Mesodermal cell (in vitro differentiated cells): ENCODE measurements around the gene INCENP. TPM values are rescaled to one million over a fixed set of nuclear protein-coding genes. Genes with fewer than 3 reads are reported as not detected.
"Not testable (repeated sequence)": the region's sequence is repeated elsewhere in the genome, so short reads cannot be mapped to it uniquely, and the experiment has no call there.

Experiments
- H3K27ac ChIP-seq: 2 replicates; pipeline ENCODE4 v1.7.0; 2013; ENCODE audit warnings: mild to moderate bottlenecking, low read depth, low read length, moderate library complexity; ENCODE audit not compliant: severe bottlenecking
- H3K36me3 ChIP-seq: 2 replicates; pipeline ENCODE4 v1.7.1; 2013; ENCODE audit warnings: mild to moderate bottlenecking, low read length, moderate library complexity; ENCODE audit not compliant: control insufficient read depth, insufficient read depth
- H3K4me1 ChIP-seq: one replicate; pipeline ENCODE4 v1.7.1; 2013; ENCODE audit warnings: mild to moderate bottlenecking, low read length; ENCODE audit not compliant: insufficient read depth, control insufficient read depth, poor library complexity, severe bottlenecking
- H3K4me3 ChIP-seq: 2 replicates; pipeline ENCODE4 v1.7.0; 2013; ENCODE audit warnings: low read length, control low read depth, mild to moderate bottlenecking; ENCODE audit not compliant: insufficient read depth, poor library complexity, severe bottlenecking; ENCODE audit errors: extremely low read depth
- H3K9me3 ChIP-seq: 2 replicates; pipeline ENCODE4 v1.7.1; 2013; ENCODE audit warnings: mild to moderate bottlenecking, low read length, moderate library complexity; ENCODE audit not compliant: control insufficient read depth
- WGBS, 2 experiments: methylation state at CpG; one replicate each; pipeline ENCODE4 v1.1.5; 2013; ENCODE audit warnings: missing lambda C conversion rate in 2 of 2; ENCODE audit not compliant: insufficient coverage in 2 of 2; 5-methylcytosine and 5-hydroxymethylcytosine counted together
- polyA plus RNA-seq, 2 experiments: library from polyadenylated mRNA; stranded (reverse); fragments of 50-300 nt; gene quantifications; one replicate each; pipeline ENCODE4 v1.2.3, GENCODE V29; 2013

The INCENP gene
- 53.9 TPM for polyA plus RNA-seq (2013, experiment 1 of 2)
- polyA plus RNA-seq (2013, experiment 2 of 2) = 54.1 TPM

DNA sequence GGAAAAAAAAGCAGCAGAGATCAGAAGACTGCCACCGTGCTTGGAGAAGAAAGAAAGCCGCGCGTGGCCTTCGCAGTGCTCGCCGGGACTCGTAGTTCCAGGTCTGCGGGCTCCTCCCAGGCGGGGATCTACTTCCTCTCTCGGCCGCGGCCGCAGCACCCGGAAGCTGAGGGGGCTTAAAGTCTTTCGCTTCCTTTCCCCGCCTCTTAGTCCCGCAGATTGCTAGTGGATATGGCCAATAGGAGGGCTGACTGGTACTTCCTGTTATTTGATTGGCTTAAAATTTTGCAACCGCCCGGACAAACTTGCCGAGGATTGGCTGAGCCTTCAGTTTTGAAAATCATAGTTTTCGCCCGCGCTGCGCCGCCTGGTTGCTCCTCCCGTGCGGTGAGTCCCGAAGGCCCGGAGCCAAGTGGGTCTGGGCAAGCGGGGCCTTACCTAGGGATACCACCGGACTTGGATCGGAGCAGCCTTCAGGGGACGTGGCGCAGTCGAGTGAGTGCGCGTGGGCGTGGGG, at the start of gene INCENP:
Gene INCENP, plus strand, starts transcription at position 343 of the 517 bp plus-strand sequence. CDS start 4,151 bp downstream, outside the sequence.
- 0% methylated on average over 36 to 39 of the region's 39 CpGs for WGBS, 2 experiments
- peaks cover 12% of the 10 kb centered on the region for H3K4me1 ChIP-seq
- H3K9me3 ChIP-seq = no peaks in the 10 kb centered on the region
- peaks cover 26% of the 10 kb centered on the region for H3K36me3 ChIP-seq
- H3K4me3 ChIP-seq = peak within 1 kb of the TSS; percentile 79
- H3K27ac ChIP-seq = peak within 1 kb of the TSS; percentile 69

DNA sequence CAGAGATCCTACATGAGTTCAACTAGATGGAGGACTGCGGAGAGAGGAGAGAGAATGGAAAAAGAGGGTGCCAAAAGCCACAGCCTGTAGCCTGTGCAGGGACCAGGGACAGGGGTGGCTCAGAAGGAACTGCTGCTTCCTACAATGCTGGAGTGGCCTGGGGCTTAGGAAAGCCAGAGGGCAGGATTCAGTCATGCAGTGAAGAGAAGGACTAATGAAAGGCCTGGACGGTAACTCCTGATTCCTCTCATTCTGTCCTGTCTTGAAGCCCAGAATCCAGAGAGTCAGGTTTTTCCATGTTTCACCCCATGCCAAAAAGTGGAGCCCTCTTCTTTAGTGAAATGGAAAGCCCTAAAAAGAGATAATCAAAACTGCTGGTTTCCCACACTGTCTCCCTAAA, 48.4 kb upstream of the INCENP start:
- 94% methylated on average over 2 of the region's 2 CpGs for WGBS, 2 experiments
- no peaks in the 10 kb centered on the region for H3K4me1 ChIP-seq
- no peaks in the 10 kb centered on the region for H3K36me3 ChIP-seq
- no peak overlapping the region for H3K27ac ChIP-seq
- no peaks in the 10 kb centered on the region for H3K9me3 ChIP-seq
- no peak overlapping the region for H3K4me3 ChIP-seq

DNA sequence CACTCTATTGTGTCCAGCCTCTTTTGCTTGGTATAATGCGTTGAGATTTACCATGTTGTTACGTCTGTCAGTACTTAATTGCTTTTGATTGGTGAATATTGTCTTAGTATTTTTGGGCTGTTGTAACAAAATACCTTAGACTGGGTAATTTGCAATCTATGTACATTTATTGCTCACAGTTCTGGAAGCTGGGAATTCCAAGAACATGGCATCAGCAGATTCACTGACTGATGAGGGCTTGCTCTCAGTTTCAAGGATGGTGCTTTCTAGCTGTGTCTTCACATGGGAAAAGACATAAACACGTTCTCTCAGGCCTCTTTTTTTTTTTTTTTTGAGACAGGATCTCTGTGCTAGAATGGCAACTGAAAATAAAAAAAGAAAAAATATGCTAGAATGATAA, 46.7 kb upstream of the INCENP start:
- 91 to 100% methylated on average over 1 to 3 of the region's 3 CpGs for WGBS, 2 experiments
- Histone ChIP-seq H3K36me3 (no peaks in the 10 kb centered on the region), H3K9me3 (no peaks in the 10 kb centered on the region), H3K4me1 (no peaks in the 10 kb centered on the region), H3K4me3 (no peak overlapping the region), H3K27ac (no peak overlapping the region)

DNA sequence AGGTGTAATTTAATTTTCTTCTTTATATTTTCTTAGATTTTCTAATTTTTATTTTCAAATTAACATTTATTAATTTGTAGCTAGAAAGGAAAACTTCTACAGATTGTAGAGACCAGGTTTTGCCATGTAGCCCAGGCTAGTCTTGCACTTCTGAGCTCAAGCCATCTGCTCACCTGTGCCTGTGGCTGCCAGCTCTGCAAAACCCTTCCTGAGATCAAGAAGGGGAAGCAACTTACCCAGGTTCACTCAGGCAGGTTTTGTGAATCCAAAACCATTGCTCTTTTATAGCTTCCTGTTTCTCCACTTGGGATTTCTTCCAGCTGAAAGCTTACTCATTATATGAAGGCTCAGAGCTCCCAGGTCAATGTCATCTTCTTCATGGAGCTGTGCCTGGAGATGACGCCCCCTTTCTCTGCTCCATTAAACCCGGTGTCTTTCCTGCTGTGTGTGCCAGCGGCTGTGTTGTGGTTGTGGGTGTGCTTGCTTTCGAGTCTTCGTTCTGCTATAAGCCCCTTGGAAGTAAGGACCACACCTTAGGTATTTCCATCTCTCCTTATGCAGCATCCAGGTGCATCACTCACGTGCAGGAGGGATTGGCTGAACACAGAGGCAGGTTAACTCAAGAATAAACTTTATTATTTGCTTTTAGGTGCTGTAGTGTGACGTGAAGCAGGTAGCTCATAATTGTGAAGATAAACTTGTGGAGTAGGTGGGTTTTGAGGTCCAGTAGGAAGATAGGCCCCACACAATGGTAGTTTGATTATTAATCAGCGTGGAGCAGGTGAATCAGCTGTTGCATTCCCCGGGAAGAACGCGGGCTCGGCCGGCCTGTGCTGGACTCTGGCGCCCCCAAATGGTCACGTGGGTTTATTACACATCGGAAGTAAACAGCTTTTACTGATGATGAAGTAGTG, 42.2 kb upstream of the INCENP start:
- no peak overlapping the region for H3K27ac ChIP-seq
- H3K4me3 ChIP-seq = no peak overlapping the region
- no peaks in the 10 kb centered on the region for H3K4me1 ChIP-seq
- H3K36me3 ChIP-seq = no peaks in the 10 kb centered on the region
- H3K9me3 ChIP-seq = no peaks in the 10 kb centered on the region
- WGBS, 2 experiments = 10 to 18% methylated on average over 7 to 11 of the region's 16 CpGs

DNA sequence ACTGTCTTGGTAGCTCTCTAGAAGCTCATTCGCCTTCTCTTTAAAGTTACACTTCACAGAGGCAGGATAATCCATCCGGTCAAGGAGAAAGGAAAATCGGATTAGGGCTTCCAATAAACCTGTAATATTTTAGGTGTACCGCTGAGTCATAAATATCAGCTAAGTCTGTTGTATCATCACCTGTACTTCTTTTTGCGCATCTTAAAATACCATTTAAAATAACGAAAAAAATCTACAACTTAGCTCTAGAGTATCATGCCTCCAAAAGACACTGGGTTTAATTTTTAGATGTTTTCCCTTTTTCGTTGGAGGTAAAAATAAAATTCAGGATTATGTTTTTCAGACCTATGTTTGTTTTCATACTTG, 41.5 kb upstream of the INCENP start:
- H3K4me3 ChIP-seq = no peak overlapping the region
- H3K27ac ChIP-seq = no peak overlapping the region
- H3K4me1 ChIP-seq = no peaks in the 10 kb centered on the region
- H3K9me3 ChIP-seq = peaks cover 5% of the 10 kb centered on the region
- 41 to 100% methylated on average over 1 to 5 of the region's 7 CpGs for WGBS, 2 experiments
- no peaks in the 10 kb centered on the region for H3K36me3 ChIP-seq

DNA sequence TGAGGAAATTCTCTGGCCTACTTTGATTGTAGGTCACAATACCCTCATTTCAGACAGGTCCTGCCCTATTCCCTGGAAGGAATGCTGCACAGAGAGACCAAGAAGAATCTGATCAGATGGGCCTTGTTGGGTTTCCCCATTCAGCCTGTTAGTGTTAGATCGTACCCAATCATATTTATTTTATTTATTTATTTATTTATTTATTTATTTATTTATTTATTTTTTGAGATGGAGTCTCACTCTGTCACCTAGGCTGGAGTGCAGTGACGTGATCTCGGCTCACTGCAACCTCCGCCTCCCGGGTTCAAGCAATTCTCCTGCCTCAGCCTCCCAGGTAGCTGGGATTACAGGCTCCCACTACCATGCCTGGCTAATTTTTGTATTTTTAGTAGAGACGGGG, 39.0 kb upstream of the INCENP start:
- not testable (repeated sequence) for H3K36me3 ChIP-seq, H3K4me3 ChIP-seq, H3K4me1 ChIP-seq, H3K27ac ChIP-seq
- 89% methylated on average over 3 of the region's 6 CpGs for WGBS, 2 experiments
- H3K9me3 ChIP-seq = peaks cover 11% of the 10 kb centered on the region

DNA sequence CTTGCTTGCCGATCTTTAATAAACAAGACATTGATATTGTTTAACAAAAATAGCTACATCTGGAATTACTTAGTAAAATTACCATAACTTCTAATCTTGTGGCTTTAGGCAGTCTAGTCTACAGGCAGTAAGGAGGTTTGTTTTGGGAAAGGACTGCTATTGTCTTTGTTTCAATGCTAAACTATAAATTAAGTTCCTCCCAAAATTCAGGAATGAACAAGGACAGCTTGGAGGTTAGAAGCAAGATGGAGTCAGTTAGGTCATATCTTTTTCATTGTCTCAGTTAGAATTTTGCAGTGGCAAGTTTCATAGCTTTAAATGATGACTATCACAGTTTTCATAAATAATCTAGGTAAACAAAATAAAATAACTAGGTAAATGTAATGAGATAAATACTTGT, 36.1 kb upstream of the INCENP start:
- WGBS, 2 experiments = no CpG with 5 or more reads among the region's 1 CpG
- Histone ChIP-seq H3K27ac (no peak overlapping the region), H3K4me3 (no peak overlapping the region), H3K36me3 (no peaks in the 10 kb centered on the region), H3K4me1 (no peaks in the 10 kb centered on the region), H3K9me3 (peaks cover 11% of the 10 kb centered on the region)

DNA sequence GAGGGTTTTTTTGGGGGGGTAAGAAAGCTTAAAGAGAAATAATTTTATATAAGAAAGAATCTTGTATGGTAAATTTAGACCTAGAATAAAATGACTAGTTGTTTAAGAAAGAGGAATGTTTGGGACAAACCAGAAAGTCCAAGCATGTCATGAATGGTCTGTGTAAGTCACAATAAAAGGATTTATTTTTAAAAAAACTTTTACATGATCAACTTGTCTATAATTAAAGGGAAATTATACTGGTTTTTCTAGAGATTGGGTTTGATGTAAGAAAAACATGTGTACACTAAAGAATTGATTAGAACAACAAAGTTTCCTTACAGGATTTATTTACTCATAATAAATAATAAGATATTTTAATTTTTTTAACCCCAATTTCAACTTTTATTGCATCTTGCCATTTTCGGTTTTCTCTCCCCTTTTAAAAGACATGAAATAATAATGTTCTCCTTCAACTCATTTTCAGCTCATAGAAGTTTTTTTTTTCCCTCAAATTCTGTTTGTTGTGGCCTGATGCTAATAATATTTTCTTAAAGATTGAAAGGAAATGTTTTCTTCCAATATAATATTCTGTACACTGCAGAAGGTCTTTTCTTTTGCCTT, 35.4 kb upstream of the INCENP start:
- H3K36me3 ChIP-seq = no peaks in the 10 kb centered on the region
- WGBS, 2 experiments = no CpG with 5 or more reads among the region's 1 CpG
- no peak overlapping the region for H3K4me3 ChIP-seq

DNA sequence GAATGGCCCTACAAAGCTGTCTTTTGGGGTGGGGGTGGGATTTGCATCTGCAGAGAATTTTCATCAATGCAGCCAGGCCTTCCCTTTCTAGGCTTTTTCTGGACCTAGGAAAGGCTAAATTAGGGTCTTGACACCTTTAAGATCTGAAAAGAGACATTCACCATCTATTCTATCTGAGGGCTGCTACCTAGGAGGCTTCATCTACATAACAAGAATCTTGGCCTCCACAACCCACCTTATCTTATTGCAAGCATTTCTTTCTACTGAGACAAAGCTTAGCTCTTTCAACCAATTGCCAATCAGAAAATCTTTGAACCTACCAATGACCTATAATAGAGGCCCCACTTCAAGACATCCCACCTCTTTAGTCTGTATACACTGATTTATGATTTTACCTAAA, 20.7 kb upstream of the INCENP start:
- H3K4me1 ChIP-seq = peaks cover 7% of the 10 kb centered on the region
- H3K36me3 ChIP-seq = no peaks in the 10 kb centered on the region
- no peak overlapping the region for H3K27ac ChIP-seq
- H3K9me3 ChIP-seq = no peaks in the 10 kb centered on the region
- H3K4me3 ChIP-seq = no peak overlapping the region

More for the DNA sequence above, 35.4 kb upstream of the INCENP start:
- Histone ChIP-seq H3K9me3 (peaks cover 11% of the 10 kb centered on the region), H3K4me1 (no peaks in the 10 kb centered on the region), H3K27ac (no peak overlapping the region)

DNA sequence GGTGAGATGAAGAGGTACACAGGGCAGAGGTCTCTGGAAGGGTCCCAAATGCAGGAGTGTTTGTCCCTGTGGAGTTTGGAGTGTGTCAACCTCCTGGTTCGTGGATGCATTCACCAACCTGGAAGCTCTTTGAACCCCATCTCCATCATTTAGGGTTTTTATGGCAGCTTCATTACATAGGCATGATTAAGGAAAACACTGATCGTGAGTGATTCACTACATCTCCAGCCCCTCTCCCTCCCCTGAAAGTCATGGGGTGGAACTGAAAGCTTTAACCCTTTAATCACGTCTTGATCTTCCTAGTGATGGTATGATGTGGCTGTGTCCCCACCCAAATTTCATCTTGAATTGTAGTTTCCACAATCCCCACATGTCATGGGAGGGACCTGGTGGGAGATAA, 19.8 kb upstream of the INCENP start:
- no peak overlapping the region for H3K27ac ChIP-seq
- H3K9me3 ChIP-seq = no peaks in the 10 kb centered on the region
- H3K4me1 ChIP-seq = peaks cover 8% of the 10 kb centered on the region
- no peak overlapping the region for H3K4me3 ChIP-seq
- no peaks in the 10 kb centered on the region for H3K36me3 ChIP-seq
- no CpG with 5 or more reads among the region's 3 CpGs for WGBS, 2 experiments
